ENCODE measurements around the gene MPST.

MPST gene

GRCh38 chr22:37019309-37020191, at the start of gene MPST, which contains the start of gene TST:
MPST (plus strand) TSS chr22:37019742; CDS start chr22:37019837, 95 bp downstream.
TST (minus strand) TSS chr22:37019447; CDS start chr22:37018732, 715 bp downstream.
- Histone ChIP-seq H3K27ac (peak within 1 kb of the TSS; percentile 99), H3K36me3 (peaks cover 48% of the 10 kb centered on the region), H3K4me2 (peak within 1 kb of the TSS; percentile 97), H3K9me3 (no peaks in the 10 kb centered on the region), H3K4me1 (peaks cover 52% of the 10 kb centered on the region), H3K9ac (peak within 1 kb of the TSS; percentile 97), H3K27me3 (no peaks in the 10 kb centered on the region), H4K20me1 (peaks cover 68% of the 10 kb centered on the region), H3K4me3 (peak within 1 kb of the TSS; percentile 88)
- TF ChIP-seq Cebpa-rat (IDR thresholded peaks at IDR 0.05) = no peak

DNA sequence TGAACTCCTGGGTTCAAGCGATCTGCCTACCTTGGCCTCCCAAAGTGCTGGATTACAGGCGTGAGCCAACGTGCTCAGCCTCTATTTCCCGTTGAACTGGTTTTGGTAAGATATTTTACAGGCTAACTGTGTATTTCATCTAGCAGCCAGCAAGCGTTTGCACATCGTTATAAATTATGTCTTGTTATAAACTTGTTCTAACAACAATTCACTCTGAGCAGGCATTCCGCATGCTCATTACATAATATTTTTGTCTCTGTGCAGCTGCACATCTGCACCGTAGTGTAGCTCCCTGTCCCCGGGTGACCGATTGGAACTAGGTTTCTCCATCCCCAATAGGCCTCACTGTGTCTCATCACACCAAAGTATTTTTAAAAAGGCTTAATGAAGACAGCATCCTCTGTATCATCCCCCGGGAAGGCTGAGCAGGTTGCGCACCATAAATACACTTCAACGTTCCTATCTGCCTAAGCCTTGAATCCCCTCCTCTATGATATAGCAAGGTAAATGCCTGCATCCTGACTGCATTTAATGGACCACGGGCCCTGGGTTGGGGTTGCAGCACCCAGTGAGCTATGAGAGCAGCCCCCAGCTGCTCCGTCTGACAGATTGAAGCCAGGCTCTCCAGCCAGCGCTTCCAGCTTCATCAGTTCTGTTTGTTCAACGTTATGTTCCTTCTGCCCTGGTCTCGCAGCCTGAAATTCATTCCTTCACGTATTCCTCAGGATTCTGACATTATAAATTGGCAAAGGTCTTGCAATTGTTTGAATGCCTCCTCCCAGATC, 48.0 kb upstream of the MPST start:
- Histone ChIP-seq H3K9ac (no peak overlapping the region), H3K4me1 (0 out of 2 replicates have a peak, but pooled peaks cover 3% of the 10 kb centered on the region), H4K20me1 (no peaks in the 10 kb centered on the region)

GRCh38 chr22:36976606-36977005, 42.9 kb upstream of the MPST start:
- Histone ChIP-seq H3K36me3 (no peaks in the 10 kb centered on the region), H3K9ac (no peak overlapping the region), H3K4me1 (peaks cover 16% of the 10 kb centered on the region), H3K4me3 (no peak overlapping the region), H3K27me3 (no peaks in the 10 kb centered on the region), H4K20me1 (no peaks in the 10 kb centered on the region), H3K9me3 (no peaks in the 10 kb centered on the region), H3K4me2 (peak overlapping the region; percentile 89), H3K27ac (no peak overlapping the region)
- no peak for TF ChIP-seq Cebpa-rat (IDR thresholded peaks at IDR 0.05)

More for the DNA sequence above, 48.0 kb upstream of the MPST start:
- Histone ChIP-seq H3K27me3 (no peaks in the 10 kb centered on the region), H3K27ac (no peak overlapping the region), H3K4me2 (no peak overlapping the region), H3K4me3 (no peak overlapping the region), H3K9me3 (no peaks in the 10 kb centered on the region), H3K36me3 (no peaks in the 10 kb centered on the region)
- TF ChIP-seq Cebpa-rat (IDR thresholded peaks at IDR 0.05) = no peak

GRCh38 chr22:36977401-36977861, 42.1 kb upstream of the MPST start:
- Histone ChIP-seq H4K20me1 (no peaks in the 10 kb centered on the region), H3K27ac (peak overlapping the region; percentile 33; the same call in 1 of the 2 replicates), H3K9ac (peak overlapping the region; percentile 41; the same call in 1 of the 2 replicates)

DNA sequence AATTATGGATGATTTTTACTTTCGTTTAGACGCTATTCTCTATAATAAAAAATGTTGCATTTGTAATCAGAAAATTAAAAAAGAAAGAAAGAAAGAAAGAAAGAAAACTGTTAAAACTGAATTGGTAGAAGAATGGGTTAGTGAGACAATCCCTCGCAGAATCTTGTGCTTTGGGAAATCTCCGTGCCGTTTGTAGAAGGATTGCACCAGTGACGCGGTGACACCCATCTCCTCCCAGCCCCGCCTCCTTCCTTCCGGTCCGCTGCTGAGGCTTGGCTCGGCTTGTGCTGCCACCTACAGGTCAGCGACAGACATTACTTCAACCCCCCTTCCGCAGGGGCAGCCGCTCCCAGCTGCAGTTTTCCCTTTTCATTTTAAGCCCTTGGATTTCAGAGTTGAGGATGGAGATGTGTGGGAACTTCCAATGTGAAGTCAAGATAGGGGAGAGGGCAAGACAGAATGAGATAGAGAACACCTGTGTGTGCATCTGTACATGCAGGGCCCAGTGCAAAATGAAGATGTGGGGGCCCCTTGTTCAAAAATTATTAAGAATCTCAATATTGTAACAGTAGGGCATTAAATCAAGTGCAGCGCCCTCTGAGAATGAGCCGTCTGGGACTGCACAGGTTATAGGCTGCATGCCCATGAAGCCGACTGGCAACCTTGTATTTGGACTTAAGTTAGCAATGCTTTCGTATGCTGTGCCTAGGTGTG, 41.4 kb upstream of the MPST start:
- no peak; the same call in 1 of the 2 replicates for TF ChIP-seq Cebpa-rat (IDR thresholded peaks at IDR 0.05)
- H3K27me3 ChIP-seq = no peaks in the 10 kb centered on the region
- H3K27ac ChIP-seq = peak overlapping the region; percentile 33; the same call in 1 of the 2 replicates
- no peaks in the 10 kb centered on the region for H4K20me1 ChIP-seq
- H3K9me3 ChIP-seq = no peaks in the 10 kb centered on the region
- no peaks in the 10 kb centered on the region for H3K36me3 ChIP-seq
- peaks cover 28% of the 10 kb centered on the region for H3K4me1 ChIP-seq
- peak overlapping the region; percentile 89 for H3K4me2 ChIP-seq
- H3K9ac ChIP-seq = peak overlapping the region; percentile 41; the same call in 1 of the 2 replicates
- peak overlapping the region; percentile 59 for H3K4me3 ChIP-seq

More at GRCh38 chr22:36977401-36977861, 42.1 kb upstream of the MPST start:
- H3K4me2 ChIP-seq = peak overlapping the region; percentile 89
- no peaks in the 10 kb centered on the region for H3K9me3 ChIP-seq
- no peaks in the 10 kb centered on the region for H3K36me3 ChIP-seq
- H3K4me3 ChIP-seq = peak overlapping the region; percentile 59
- no peaks in the 10 kb centered on the region for H3K27me3 ChIP-seq
- no peak for TF ChIP-seq Cebpa-rat (IDR thresholded peaks at IDR 0.05)
- peaks cover 24% of the 10 kb centered on the region for H3K4me1 ChIP-seq

GRCh38 chr22:36979016-36979910, 40.3 kb upstream of the MPST start:
- no peak overlapping the region for H3K9ac ChIP-seq
- no peaks in the 10 kb centered on the region for H3K36me3 ChIP-seq
- no peak overlapping the region for H3K4me2 ChIP-seq
- H3K27me3 ChIP-seq = no peaks in the 10 kb centered on the region
- H3K4me3 ChIP-seq = no peak overlapping the region
- H3K9me3 ChIP-seq = no peaks in the 10 kb centered on the region
- no peaks in the 10 kb centered on the region for H4K20me1 ChIP-seq
- peaks cover 28% of the 10 kb centered on the region for H3K4me1 ChIP-seq
- no peak for TF ChIP-seq Cebpa-rat (IDR thresholded peaks at IDR 0.05)
- no peak overlapping the region for H3K27ac ChIP-seq

- H3K27me3 ChIP-seq = no peaks in the 10 kb centered on the region
- no peak overlapping the region for H3K9ac ChIP-seq
- peaks cover 27% of the 10 kb centered on the region for H3K4me1 ChIP-seq
These were observed 38.2 kb upstream of the MPST start for GRCh38 chr22:36981247-36981775.

GRCh38 chr22:36982136-36982535, 37.4 kb upstream of the MPST start:
- TF ChIP-seq Cebpa-rat (IDR thresholded peaks at IDR 0.05) = no peak
- H3K9me3 ChIP-seq = peaks cover 8% of the 10 kb centered on the region

More at GRCh38 chr22:36981247-36981775, 38.2 kb upstream of the MPST start:
- Histone ChIP-seq H3K36me3 (no peaks in the 10 kb centered on the region), H3K4me3 (no peak overlapping the region), H3K9me3 (peaks cover 8% of the 10 kb centered on the region), H3K27ac (no peak overlapping the region), H4K20me1 (no peaks in the 10 kb centered on the region), H3K4me2 (no peak overlapping the region)
- no peak for TF ChIP-seq Cebpa-rat (IDR thresholded peaks at IDR 0.05)

More at GRCh38 chr22:36982136-36982535, 37.4 kb upstream of the MPST start:
- Histone ChIP-seq H4K20me1 (no peaks in the 10 kb centered on the region), H3K4me1 (peaks cover 19% of the 10 kb centered on the region), H3K4me2 (peak overlapping the region; percentile 45), H3K4me3 (no peak overlapping the region), H3K36me3 (no peaks in the 10 kb centered on the region), H3K27ac (no peak overlapping the region), H3K27me3 (no peaks in the 10 kb centered on the region), H3K9ac (no peak overlapping the region)

Data from BLaER1 (cell line).